K562 (cell line): Measurements from ENCODE around the gene DNAJB1. TPM values are rescaled to one million over a fixed set of nuclear protein-coding genes. Genes with fewer than 3 reads are reported as not detected.

ENCODE experiments used
- ADNP ChIP-seq: fragments of 200-800 bp; sonication (Bioruptor generic); IDR thresholded peaks from 2 replicates; pipeline ENCODE4 v1.6.1; 2016; ENCODE audit warnings: missing genetic modification characterization, missing compliant biosample characterization
- CHD2 ChIP-seq: IDR thresholded peaks from 2 replicates; pipeline ENCODE4 v1.6.1; 2011; ENCODE audit warnings: low read depth, low read length
- EP300 ChIP-seq: IDR thresholded peaks from 2 replicates; pipeline ENCODE4 v1.6.1; 2012; ENCODE audit warnings: low read length, improper control_type of control experiment
- FIP1L1 ChIP-seq: fragments of 200-400 bp; formaldehyde crosslinking; IDR thresholded peaks from 2 replicates; pipeline ENCODE4 v1.6.1; 2018; ENCODE audit warnings: mild to moderate bottlenecking, low read depth, low read length; ENCODE audit not compliant: poor library complexity, severe bottlenecking
- GABPB1 ChIP-seq: sonication (generic); formaldehyde crosslinking; IDR thresholded peaks from 2 replicates; pipeline ENCODE4 v1.8.0; 2022; ENCODE audit warnings: mild to moderate bottlenecking, missing genetic modification reagents
- HCFC1 ChIP-seq: IDR thresholded peaks from 2 replicates; pipeline ENCODE4 v1.6.1; 2012; ENCODE audit warnings: low read depth, low read length, improper control_type of control experiment
- JUN ChIP-seq, 2 experiments: sonication (generic) in 1 of 2; formaldehyde crosslinking in 1 of 2; IDR thresholded peaks; 2 replicates each; pipeline versions ENCODE4 v1.6.1 to v1.8.0; 2012 to 2022; ENCODE audit warnings: borderline replicate concordance in 2 of 2, mild to moderate bottlenecking in 2 of 2, improper control_type of control experiment in 1 of 2, low read depth in 1 of 2, low read length in 1 of 2, missing genetic modification reagents in 1 of 2
- KDM5B ChIP-seq: fragments of 200-600 bp; sonication (generic); IDR thresholded peaks from 2 replicates; pipeline ENCODE4 v1.6.1; 2012; ENCODE audit warnings: low read depth, mild to moderate bottlenecking, moderate library complexity, low read length, control low read depth, inconsistent platforms; ENCODE audit not compliant: insufficient replicate concordance
- NRF1 ChIP-seq, 2 experiments: fragments of 450-650 bp; IDR thresholded peaks in 1 of 2; conservative IDR thresholded peaks in 1 of 2; 2 replicates each; pipeline ENCODE4 v1.6.1; 2014; ENCODE audit warnings: mild to moderate bottlenecking in 2 of 2
- RAD21 ChIP-seq, 2 experiments: fragments of 250-450 bp in 1 of 2; fragments of 450-650 bp in 1 of 2; sonication (Bioruptor Pico) in 1 of 2; formaldehyde crosslinking in 1 of 2; IDR thresholded peaks in 1 of 2; conservative IDR thresholded peaks in 1 of 2; 2 replicates each; pipeline versions ENCODE4 v1.4.0 to v1.8.0; 2020 to 2022; ENCODE audit warnings: mild to moderate bottlenecking in 2 of 2, moderate library complexity in 1 of 2
- RFX7 ChIP-seq: fragments of 250-450 bp; sonication (Bioruptor Pico); IDR thresholded peaks from 2 replicates; pipeline ENCODE4 v1.5.1; 2021; ENCODE audit warnings: mild to moderate bottlenecking
- SIN3A ChIP-seq, 2 experiments: fragments of 150-350 bp in 1 of 2; IDR thresholded peaks; 2 replicates each; pipeline ENCODE4 v1.6.1; 2011 to 2016; ENCODE audit warnings: borderline replicate concordance in 2 of 2, low read depth in 2 of 2, low read length in 2 of 2, mild to moderate bottlenecking in 2 of 2, moderate library complexity in 2 of 2; ENCODE audit not compliant: control insufficient read depth in 1 of 2
- TEAD2 ChIP-seq: fragments of 450-650 bp; IDR thresholded peaks from 2 replicates; pipeline ENCODE4 v1.6.1; 2016; ENCODE audit warnings: missing genetic modification characterization, control low read depth, missing compliant biosample characterization
- THRAP3 ChIP-seq: fragments of 450-650 bp; IDR thresholded peaks from 2 replicates; pipeline ENCODE4 v1.6.1; 2016; ENCODE audit warnings: mild to moderate bottlenecking, inconsistent platforms, borderline replicate concordance
- TSHZ1 ChIP-seq: fragments of 250-450 bp; sonication (Bioruptor Pico); IDR thresholded peaks from 2 replicates; pipeline ENCODE4 v1.4.0; 2020; ENCODE audit warnings: mild to moderate bottlenecking, moderate library complexity
- USF1 ChIP-seq: sonication (generic); formaldehyde crosslinking; IDR thresholded peaks from 2 replicates; pipeline ENCODE4 v1.9.0; 2022; ENCODE audit warnings: mild to moderate bottlenecking, missing genetic modification reagents
- ZBTB49 ChIP-seq: sonication (generic); formaldehyde crosslinking; IDR thresholded peaks from 2 replicates; pipeline ENCODE4 v1.8.0; 2022; ENCODE audit warnings: missing genetic modification reagents, mild to moderate bottlenecking, borderline replicate concordance
- ZNF217 ChIP-seq: sonication (generic); formaldehyde crosslinking; IDR thresholded peaks from 2 replicates; pipeline ENCODE4 v1.8.0; 2022; ENCODE audit warnings: mild to moderate bottlenecking, missing genetic modification reagents
- ZNF408 ChIP-seq: fragments of 250-450 bp; sonication (Bioruptor Pico); IDR thresholded peaks from 2 replicates; pipeline ENCODE4 v1.4.0; 2020; ENCODE audit warnings: low read depth, mild to moderate bottlenecking, moderate library complexity
- polyA plus RNA-seq, 8 experiments: library from polyadenylated mRNA; depleted of rRNA in 4 of 8; stranded (reverse) in 5 of 8; unstranded in 3 of 8; fragments of >200 nt; fragmentation: Nextera tagmentation in 2 of 8; fragmentation: Illumina TruSeq in 1 of 8; extraction: Ambion mirVana in 2 of 8; extraction: Trizol in 1 of 8; gene quantifications; 2 replicates each; pipeline versions ENCODE4 v1.2.1 to v1.2.3, GENCODE V29; 2011 to 2014; ENCODE audit warnings: inconsistent platforms in 1 of 8, missing spikeins in 1 of 8
- total RNA-seq, 7 experiments: library from RNA; depleted of rRNA in 6 of 7; stranded (reverse); fragments of >200 nt in 6 of 7; fragmentation: Illumina TruSeq in 2 of 7; extraction: Trizol in 2 of 7; gene quantifications; 2 replicates each; pipeline versions ENCODE4 v1.2.1 to v1.2.3, GENCODE V29; 2011 to 2021; ENCODE audit warnings: low replicate concordance in 1 of 7

DNAJB1 gene
- total and polyA plus RNA-seq, 9 of the 15 experiments (the other 6 are each of a cell fraction or from before 2014, with no cell fraction given) = 13.2 to 113 (median 62.1) TPM

GRCh38 chr19:14517840-14518505, at the start of gene DNAJB1 (continued):
- TF ChIP-seq JUN (IDR thresholded peaks at IDR 0.05; ENCODE audit: borderline replicate concordance, low read depth, low read length) (no peak), JUN (CRISPR knock-in tag; IDR thresholded peaks at IDR 0.05; ENCODE audit: borderline replicate concordance) (no peak), ZNF408 (no peak), HCFC1 (peak; percentile 41), ZNF217 (CRISPR knock-in tag) (no peak), KDM5B (peak; percentile 94), TEAD2 (tag) (no peak), CHD2 (no peak), FIP1L1 (peak; percentile 99), GABPB1 (CRISPR knock-in tag) (peak; percentile 82), ZBTB49 (CRISPR knock-in tag) (no peak), THRAP3 (no peak), ADNP (no peak), TSHZ1 (no peak), USF1 (CRISPR knock-in tag) (no peak), RFX7 (CRISPR knock-in tag) (no peak), NRF1 (conservative IDR thresholded peaks at IDR 0.05 in 1 of 2, IDR thresholded peaks at IDR 0.05 in 1 of 2) (no peak; a peak in 2 of 4 replicates), RAD21 (CRISPR knock-in tag; conservative IDR thresholded peaks at IDR 0.05 in 1 of 2, IDR thresholded peaks at IDR 0.05 in 1 of 2) (0 out of 4 replicates have a peak, but pooled peaks of 1 of the 2 experiments have one; percentile 25), SIN3A (IDR thresholded peaks at IDR 0.05; ENCODE audit: borderline replicate concordance in 2 of 2, control insufficient read depth in 1 of 2, low read depth in 2 of 2, low read length in 2 of 2) (peak; percentile 83 to 86; a peak in 3 of 4 replicates), EP300 (no peak)
